GM18507 (cell line): ENCODE results near the gene REEP5.

Experiments
- DNase-seq: peaks from one replicate; pipeline ENCODE4 v3.0.0; 2011; ENCODE audit warnings: low read depth; ENCODE audit not compliant: insufficient read length; ENCODE audit errors: extremely low spot score
- FAIRE-seq: peaks from 2 replicates; lab custom pipeline; 2011; peaks lifted over from hg19 to GRCh38; lab: Jason Lieb, UNC

The REEP5 gene

GRCh38 chr5:112857866-112858265, 64.2 kb downstream of the REEP5 start:
- DNase-seq: no peak
- no peak for FAIRE-seq

- DNase-seq (no peak), FAIRE-seq (no peak)
Measured at GRCh38 chr5:112854651-112855050, 67.4 kb downstream of the REEP5 start.

- FAIRE-seq (no peak), DNase-seq (no peak)
Measured at GRCh38 chr5:112849912-112850311, 72.1 kb downstream of the REEP5 start.

- DNase-seq (no peak), FAIRE-seq (peak; percentile 85)
Measured at GRCh38 chr5:112848116-112848811, 73.8 kb downstream of the REEP5 start.

GRCh38 chr5:112847306-112847705, 74.7 kb downstream of the REEP5 start:
- FAIRE-seq (no peak), DNase-seq (no peak)

- DNase-seq (no peak), FAIRE-seq (no peak)
Measured at GRCh38 chr5:112846556-112846955, 75.5 kb downstream of the REEP5 start.

- FAIRE-seq (peak; percentile 5), DNase-seq (no peak)
Measured at GRCh38 chr5:112844489-112844888, 77.5 kb downstream of the REEP5 start.

GRCh38 chr5:112833971-112834370, 88.1 kb downstream of the REEP5 start:
- DNase-seq (no peak), FAIRE-seq (no peak)

GRCh38 chr5:112830378-112830777, 91.6 kb downstream of the REEP5 start:
- DNase-seq (no peak), FAIRE-seq (no peak)
